B cell (primary cell): ENCODE data around the gene RGN. TPM values are rescaled to one million over a fixed set of nuclear protein-coding genes. Genes with fewer than 3 reads are reported as not detected.

Experiments
- ATAC-seq: fragments of 200-7000 bp; cut with Tn5 transposase; one replicate; pipeline ENCODE4 v1.10.0; 2021; ENCODE audit warnings: low read depth, mild to moderate bottlenecking, moderate number of reproducible peaks, moderate library complexity
- CTCF ChIA-PET: fragments of 350-600 bp; sonication (Branson Sonifier 250); formaldehyde crosslinking; loops from one replicate; lab custom pipeline; 2021; ENCODE audit warnings: antibody characterized with exemption, inconsistent platforms; lab: Charles Lee
- POLR2A ChIA-PET: fragments of 350-600 bp; sonication (Branson Sonifier 250); formaldehyde crosslinking; loops from one replicate; lab custom pipeline; 2021; ENCODE audit warnings: antibody characterized with exemption; lab: Charles Lee
- DNase-seq: peaks from one replicate; pipeline ENCODE4 v3.0.0; 2013
- H2AFZ ChIP-seq: 2 replicates; pipeline ENCODE4 v1.6.1; 2012; ENCODE audit warnings: mild to moderate bottlenecking, low read depth, low read length; ENCODE audit not compliant: insufficient read depth, poor library complexity, severe bottlenecking
- H3K27ac ChIP-seq, 2 donors: 1 replicate in 1 of 2; 2 replicates in 1 of 2; pipeline ENCODE4 v1.5.1; 2012 to 2013; ENCODE audit warnings: low read length in 2 of 2, mild to moderate bottlenecking in 2 of 2, moderate library complexity in 1 of 2
- H3K27me3 ChIP-seq, 4 experiments: fragments of 200-600 bp in 1 of 4; sonication (generic) in 1 of 4; replicated peaks in 1 of 4; 1 replicate in 2 of 4; 2 replicates in 2 of 4; pipeline versions ENCODE4 v1.6.1 to v1.7.0; 2013 to 2016; ENCODE audit warnings: low read length in 3 of 4, mild to moderate bottlenecking in 2 of 4, mixed read lengths in 1 of 4, moderate library complexity in 1 of 4; ENCODE audit not compliant: insufficient read depth in 4 of 4, control insufficient read depth in 3 of 4; ENCODE audit errors: control extremely low read depth in 1 of 4
- H3K36me3 ChIP-seq, 2 experiments: replicated peaks in 1 of 2; 1 replicate in 1 of 2; 2 replicates in 1 of 2; pipeline versions ENCODE4 v1.6.1 to v1.7.1; 2013; ENCODE audit warnings: low read length in 1 of 2; ENCODE audit not compliant: insufficient read depth in 2 of 2, control insufficient read depth in 1 of 2; ENCODE audit errors: control extremely low read depth in 1 of 2, extremely low read depth in 1 of 2
- H3K4me1 ChIP-seq, 2 donors: fragments of 200-600 bp in 1 of 2; sonication (generic) in 1 of 2; 1 replicate in 1 of 2; 2 replicates in 1 of 2; pipeline versions ENCODE4 v1.5.1 to v1.6.1; 2013 to 2017; ENCODE audit warnings: low read length in 2 of 2; ENCODE audit not compliant: control insufficient read depth in 2 of 2, insufficient read depth in 2 of 2
- H3K4me2 ChIP-seq: replicated peaks from 2 replicates; pipeline ENCODE3; 2012; ENCODE audit warnings: mild to moderate bottlenecking, low read depth, low read length; ENCODE audit not compliant: poor library complexity, severe bottlenecking
- H3K4me3 ChIP-seq, 5 experiments: fragments of 200-600 bp in 1 of 5; sonication (generic) in 1 of 5; 1 replicate in 3 of 5; 2 replicates in 2 of 5; pipeline versions ENCODE4 v1.5.1 to v1.7.0; 2011 to 2016; ENCODE audit warnings: low read length in 4 of 5, mild to moderate bottlenecking in 4 of 5, low read depth in 2 of 5, control low read depth in 1 of 5, moderate library complexity in 1 of 5; ENCODE audit not compliant: insufficient read depth in 1 of 5; ENCODE audit errors: control extremely low read depth in 1 of 5, extremely low read depth in 1 of 5
- H3K79me2 ChIP-seq: fragments of 200-600 bp; sonication (generic); one replicate; pipeline ENCODE4 v1.6.0; 2016; ENCODE audit warnings: low read length; ENCODE audit not compliant: control insufficient read depth, insufficient read depth
- H3K9ac ChIP-seq: fragments of 200-600 bp; sonication (generic); 2 replicates; pipeline ENCODE4 v1.6.1; 2017; ENCODE audit warnings: mild to moderate bottlenecking, low read length, moderate library complexity
- H3K9me3 ChIP-seq, 3 donors: one replicate each; pipeline versions ENCODE4 v1.6.1 to v1.7.1; 2013; ENCODE audit warnings: low read length in 2 of 3; ENCODE audit not compliant: control insufficient read depth in 2 of 3, insufficient read depth in 1 of 3; ENCODE audit errors: control extremely low read depth in 1 of 3
- H4K20me1 ChIP-seq: 2 replicates; pipeline ENCODE4 v1.6.0; 2012; ENCODE audit warnings: mild to moderate bottlenecking, low read length; ENCODE audit not compliant: insufficient read depth, control insufficient read depth, poor library complexity, severe bottlenecking
- H3K27ac Mint-ChIP-seq: one replicate; pipeline ENCODE4 v1.8.0; 2021; ENCODE audit warnings: mixed read lengths
- H3K27me3 Mint-ChIP-seq: one replicate; pipeline ENCODE4 v1.8.0; 2021; ENCODE audit warnings: mixed read lengths
- H3K4me1 Mint-ChIP-seq: one replicate; pipeline ENCODE4 v1.8.0; 2021; ENCODE audit warnings: mixed read lengths
- H3K4me3 Mint-ChIP-seq: one replicate; pipeline ENCODE4 v1.8.0; 2021; ENCODE audit warnings: mixed read lengths
- H3K9me3 Mint-ChIP-seq: one replicate; pipeline ENCODE4 v1.8.0; 2022; ENCODE audit warnings: mixed read lengths; ENCODE audit not compliant: insufficient read depth
- EZH2 ChIP-seq: IDR thresholded peaks from 2 replicates; pipeline ENCODE4 v1.6.1; 2012; ENCODE audit warnings: borderline replicate concordance, low read depth, mild to moderate bottlenecking, moderate library complexity, low read length; ENCODE audit not compliant: insufficient read depth, poor library complexity, severe bottlenecking
- WGBS: methylation state at CpG from one replicate; pipeline ENCODE4 v1.1.5; 2013; ENCODE audit warnings: missing lambda C conversion rate; ENCODE audit not compliant: insufficient coverage; 5-methylcytosine and 5-hydroxymethylcytosine counted together
- intact Hi-C: fragments of 100-400 bp; cut with micrococcal nuclease; formaldehyde crosslinking; loops from one replicate; pipeline ENCODE4 v1.10.0; 2022
- polyA plus RNA-seq: library from polyadenylated mRNA; depleted of rRNA; stranded (reverse); fragments of >200 nt; gene quantifications from 2 replicates; pipeline ENCODE4 v1.2.3, GENCODE V29; 2012
- small RNA-seq: library from RNA; depleted of rRNA; stranded (forward); fragments of <200 nt; gene quantifications from one replicate; pipeline ENCODE3, GENCODE V24; 2012; ENCODE audit warnings: low replicate concordance, low read depth; ENCODE audit not compliant: insufficient read length
- total RNA-seq, 2 donors: library from RNA; stranded (reverse); fragments of 120-200 nt in 1 of 2; gene quantifications; 1 replicate in 1 of 2; 2 replicates in 1 of 2; pipeline versions ENCODE4 v1.2.3 to v1.2.4, GENCODE V29; 2013 to 2022
- TF ChIP-seq, protein P1 (sequence below): fragments of 200-600 bp; IDR thresholded peaks from one replicate; pipeline ENCODE4 v1.8.0; 2022; ENCODE audit warnings: antibody characterized with exemption, mild to moderate bottlenecking

The RGN gene
- total and polyA plus RNA-seq, 2 donors (not counting 1 experiment from before 2014, with no cell fraction given) = 0.25 TPM; not detected in 1

DNA sequence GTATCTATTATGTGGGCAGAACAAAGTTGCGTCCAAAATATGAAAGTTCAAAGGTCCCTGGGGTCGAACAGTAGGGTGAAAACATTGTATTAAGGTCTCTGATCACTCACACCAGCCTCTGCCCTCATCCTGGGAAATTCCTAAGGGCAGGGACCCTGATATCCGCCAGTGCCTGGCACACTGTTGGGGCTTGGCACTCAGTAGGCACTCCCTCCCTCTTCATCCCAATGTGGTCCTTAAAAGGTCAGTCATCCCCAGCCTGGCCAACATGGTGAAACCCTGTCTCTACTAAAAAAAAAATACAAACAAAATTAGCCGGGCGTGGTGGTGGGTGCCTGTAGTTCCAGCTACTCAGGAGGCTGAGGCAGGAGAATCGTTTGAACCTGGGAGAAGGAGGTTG is 59.9 kb downstream of the RGN start:
- POLR2A ChIA-PET = interaction anchor here (0.5 kb wide), 1 partner anchor 586 kb away, joined by 3 read pairs; no protein-coding TSS in a partner anchor
- no peak overlapping the region for H3K9ac ChIP-seq
- H3K27ac Mint-ChIP-seq = no peak overlapping the region
- H2AFZ ChIP-seq = no peak overlapping the region
- H3K36me3 ChIP-seq = peaks cover 0 to 6% of the 10 kb centered on the region in 2 experiments
- H3K4me2 ChIP-seq = no peak overlapping the region
- TF ChIP-seq, protein P1, sequence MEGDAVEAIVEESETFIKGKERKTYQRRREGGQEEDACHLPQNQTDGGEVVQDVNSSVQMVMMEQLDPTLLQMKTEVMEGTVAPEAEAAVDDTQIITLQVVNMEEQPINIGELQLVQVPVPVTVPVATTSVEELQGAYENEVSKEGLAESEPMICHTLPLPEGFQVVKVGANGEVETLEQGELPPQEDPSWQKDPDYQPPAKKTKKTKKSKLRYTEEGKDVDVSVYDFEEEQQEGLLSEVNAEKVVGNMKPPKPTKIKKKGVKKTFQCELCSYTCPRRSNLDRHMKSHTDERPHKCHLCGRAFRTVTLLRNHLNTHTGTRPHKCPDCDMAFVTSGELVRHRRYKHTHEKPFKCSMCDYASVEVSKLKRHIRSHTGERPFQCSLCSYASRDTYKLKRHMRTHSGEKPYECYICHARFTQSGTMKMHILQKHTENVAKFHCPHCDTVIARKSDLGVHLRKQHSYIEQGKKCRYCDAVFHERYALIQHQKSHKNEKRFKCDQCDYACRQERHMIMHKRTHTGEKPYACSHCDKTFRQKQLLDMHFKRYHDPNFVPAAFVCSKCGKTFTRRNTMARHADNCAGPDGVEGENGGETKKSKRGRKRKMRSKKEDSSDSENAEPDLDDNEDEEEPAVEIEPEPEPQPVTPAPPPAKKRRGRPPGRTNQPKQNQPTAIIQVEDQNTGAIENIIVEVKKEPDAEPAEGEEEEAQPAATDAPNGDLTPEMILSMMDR = no peak
- TF ChIP-seq EZH2 = no peak
- intact Hi-C loops = no loop called here
- no peaks in the 10 kb centered on the region for H3K9me3 Mint-ChIP-seq
- CTCF ChIA-PET = no interaction called here
- H3K9me3 ChIP-seq = no peaks in the 10 kb centered on the region
- no peaks in the 10 kb centered on the region for H3K79me2 ChIP-seq
- ATAC-seq (no peak), DNase-seq (no peak)
- no peaks in the 10 kb centered on the region for H3K27me3 Mint-ChIP-seq
- H3K4me3 Mint-ChIP-seq = no peak overlapping the region
- H3K4me1 ChIP-seq = peaks cover under 1% of the 10 kb centered on the region in 2 donors
- H3K27ac ChIP-seq = no peak overlapping the region
- no peak overlapping the region for H3K4me3 ChIP-seq
- H3K4me1 Mint-ChIP-seq = peaks cover 5% of the 10 kb centered on the region
- H4K20me1 ChIP-seq = no peaks in the 10 kb centered on the region
- 83% methylated on average over 1 of the region's 6 CpGs for WGBS
- H3K27me3 ChIP-seq = no peaks in the 10 kb centered on the region

Small RNAs within 50 kb of the gene (small RNA-seq; reads per million reads assigned to genes)
- 0.76 reads per million for gene RNU12-2P
- not detected for gene RNU6-1189P

Other genes with a start within 250 kb of the RGN start
- 14.5 and 14.9 TPM in 2 replicates for gene RP2, start 241.4 kb upstream of the RGN start, total RNA-seq
- 5.5 and 8.1 TPM in 2 replicates for gene RP2, start 241.4 kb upstream of the RGN start, polyA plus RNA-seq
- gene JADE3, start 166.0 kb upstream of the RGN start, total RNA-seq = 22.2 and 23.4 TPM in 2 replicates
- gene JADE3, start 166.0 kb upstream of the RGN start, polyA plus RNA-seq = 3.6 TPM in 2 replicates
- 51.0 and 56.8 TPM in 2 replicates for gene NDUFB11, start 66.3 kb downstream of the RGN start, total RNA-seq
- 33.4 and 59.7 TPM in 2 replicates for gene NDUFB11, start 66.3 kb downstream of the RGN start, polyA plus RNA-seq
- gene RBM10, start 66.8 kb downstream of the RGN start, total RNA-seq = 51.5 and 51.6 TPM in 2 replicates
- 41.1 and 48.7 TPM in 2 replicates for gene RBM10, start 66.8 kb downstream of the RGN start, polyA plus RNA-seq
- 166 and 173 TPM in 2 replicates for gene UBA1, start 115.4 kb downstream of the RGN start, total RNA-seq
- 168 and 211 TPM in 2 replicates for gene UBA1, start 115.4 kb downstream of the RGN start, polyA plus RNA-seq
- 58.6 and 68.2 TPM in 2 replicates for gene CDK16, start 140.2 kb downstream of the RGN start, total RNA-seq
- gene CDK16, start 140.2 kb downstream of the RGN start, polyA plus RNA-seq = 92.9 and 133 TPM in 2 replicates
- gene USP11, start 154.6 kb downstream of the RGN start, total RNA-seq = 132 and 136 TPM in 2 replicates
- 61.6 and 63.4 TPM in 2 replicates for gene USP11, start 154.6 kb downstream of the RGN start, polyA plus RNA-seq